ENCODE measurements around the gene SND1.

The SND1 gene

DNA sequence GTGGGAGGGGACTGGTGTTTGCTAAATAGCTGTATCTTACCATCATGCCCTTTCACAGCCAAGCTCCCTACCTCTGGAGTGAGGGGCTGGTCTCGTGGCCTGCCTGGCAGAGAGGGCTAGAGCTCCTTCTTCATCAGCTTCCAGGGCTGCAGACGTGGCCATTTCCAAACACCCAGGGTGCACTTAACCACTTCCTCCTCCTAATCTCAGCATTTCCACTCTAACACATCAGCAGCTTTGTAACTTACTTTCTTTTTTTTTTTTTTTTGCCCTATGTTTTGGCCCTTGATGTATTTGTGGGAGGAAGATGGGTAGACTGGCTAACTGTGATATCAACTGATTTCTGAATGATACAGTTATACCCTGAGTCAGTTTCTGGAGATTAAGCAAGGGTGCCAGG, 351.8 kb downstream of the SND1 start:
- H3K4me3 ChIP-seq (ENCODE audit: severe bottlenecking), result no peak overlapping the region

DNA sequence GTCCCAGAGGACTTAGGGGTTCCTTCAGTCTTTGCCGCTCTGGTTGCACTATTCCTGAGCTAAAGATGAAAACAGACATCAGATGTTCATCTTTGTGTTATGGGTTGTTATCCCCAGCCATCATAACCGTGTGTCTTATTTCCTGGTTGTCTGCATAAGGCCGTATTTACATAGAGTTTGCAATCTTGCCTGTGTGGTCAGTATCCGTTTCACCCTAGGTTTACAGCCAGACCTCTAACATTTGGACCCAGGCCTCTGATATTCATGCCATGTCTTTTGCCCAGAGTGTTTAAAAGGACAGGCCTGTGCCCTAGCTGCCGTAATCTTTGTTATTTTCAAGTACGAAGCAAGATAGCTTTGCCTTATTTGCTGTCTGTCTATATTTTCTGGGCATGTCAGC, 352.6 kb downstream of the SND1 start:
- H3K36me3 ChIP-seq (ENCODE audit: low read depth), result 0 out of 2 replicates have a peak, but pooled peaks cover 1% of the 10 kb centered on the region
- ATAC-seq (ENCODE audit: low read depth) (no peak), DNase-seq (ENCODE audit: low spot score) (no peak)
- no peaks in the 10 kb centered on the region for H3K27me3 ChIP-seq (ENCODE audit: insufficient read depth, poor library complexity, severe bottlenecking)
- TF ChIP-seq, protein P1, sequence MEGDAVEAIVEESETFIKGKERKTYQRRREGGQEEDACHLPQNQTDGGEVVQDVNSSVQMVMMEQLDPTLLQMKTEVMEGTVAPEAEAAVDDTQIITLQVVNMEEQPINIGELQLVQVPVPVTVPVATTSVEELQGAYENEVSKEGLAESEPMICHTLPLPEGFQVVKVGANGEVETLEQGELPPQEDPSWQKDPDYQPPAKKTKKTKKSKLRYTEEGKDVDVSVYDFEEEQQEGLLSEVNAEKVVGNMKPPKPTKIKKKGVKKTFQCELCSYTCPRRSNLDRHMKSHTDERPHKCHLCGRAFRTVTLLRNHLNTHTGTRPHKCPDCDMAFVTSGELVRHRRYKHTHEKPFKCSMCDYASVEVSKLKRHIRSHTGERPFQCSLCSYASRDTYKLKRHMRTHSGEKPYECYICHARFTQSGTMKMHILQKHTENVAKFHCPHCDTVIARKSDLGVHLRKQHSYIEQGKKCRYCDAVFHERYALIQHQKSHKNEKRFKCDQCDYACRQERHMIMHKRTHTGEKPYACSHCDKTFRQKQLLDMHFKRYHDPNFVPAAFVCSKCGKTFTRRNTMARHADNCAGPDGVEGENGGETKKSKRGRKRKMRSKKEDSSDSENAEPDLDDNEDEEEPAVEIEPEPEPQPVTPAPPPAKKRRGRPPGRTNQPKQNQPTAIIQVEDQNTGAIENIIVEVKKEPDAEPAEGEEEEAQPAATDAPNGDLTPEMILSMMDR (IDR thresholded peaks at IDR 0.05; ENCODE audit: poor library complexity, severe bottlenecking), result no peak
- no peaks in the 10 kb centered on the region for H3K9me3 ChIP-seq (ENCODE audit: severe bottlenecking)
- H3K4me1 ChIP-seq (ENCODE audit: insufficient read depth, poor library complexity, severe bottlenecking), result no peaks in the 10 kb centered on the region
- no peak overlapping the region for H3K27ac ChIP-seq (ENCODE audit: poor library complexity, severe bottlenecking)
- no peak overlapping the region for H3K4me3 ChIP-seq (ENCODE audit: severe bottlenecking)

More for the DNA sequence above, 351.8 kb downstream of the SND1 start:
- Histone ChIP-seq H3K4me1 (ENCODE audit: insufficient read depth, poor library complexity, severe bottlenecking) (no peaks in the 10 kb centered on the region), H3K36me3 (ENCODE audit: low read depth) (0 out of 2 replicates have a peak, but pooled peaks cover 3% of the 10 kb centered on the region), H3K27ac (ENCODE audit: poor library complexity, severe bottlenecking) (no peak overlapping the region), H3K27me3 (ENCODE audit: insufficient read depth, poor library complexity, severe bottlenecking) (no peaks in the 10 kb centered on the region), H3K9me3 (ENCODE audit: severe bottlenecking) (no peaks in the 10 kb centered on the region)
- DNase-seq (ENCODE audit: low spot score) (no peak), ATAC-seq (ENCODE audit: low read depth) (no peak)
- TF ChIP-seq, protein P1 (IDR thresholded peaks at IDR 0.05; ENCODE audit: poor library complexity, severe bottlenecking), result no peak

DNA sequence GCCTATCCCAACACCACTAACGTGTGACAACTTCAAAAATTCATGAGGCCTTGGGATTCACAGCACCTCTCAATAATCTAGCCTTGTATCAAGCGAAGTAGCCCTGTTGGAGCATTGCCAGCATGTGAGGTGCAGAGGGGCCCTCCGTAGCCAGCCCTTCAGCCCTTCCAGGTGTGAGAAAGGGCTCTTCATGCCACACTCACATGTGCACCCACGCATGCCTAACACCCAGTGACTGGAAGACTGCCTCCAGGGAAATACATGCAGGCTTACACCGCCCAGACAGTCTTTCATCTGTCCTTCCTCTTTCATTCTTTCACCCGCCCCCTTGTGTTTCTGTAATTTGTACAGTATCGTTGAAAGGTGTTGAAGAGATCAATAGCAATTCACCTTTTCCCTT, 353.1 kb downstream of the SND1 start:
- H3K4me1 ChIP-seq (ENCODE audit: insufficient read depth, poor library complexity, severe bottlenecking), result no peaks in the 10 kb centered on the region
- ATAC-seq (ENCODE audit: low read depth), result no peak

DNA sequence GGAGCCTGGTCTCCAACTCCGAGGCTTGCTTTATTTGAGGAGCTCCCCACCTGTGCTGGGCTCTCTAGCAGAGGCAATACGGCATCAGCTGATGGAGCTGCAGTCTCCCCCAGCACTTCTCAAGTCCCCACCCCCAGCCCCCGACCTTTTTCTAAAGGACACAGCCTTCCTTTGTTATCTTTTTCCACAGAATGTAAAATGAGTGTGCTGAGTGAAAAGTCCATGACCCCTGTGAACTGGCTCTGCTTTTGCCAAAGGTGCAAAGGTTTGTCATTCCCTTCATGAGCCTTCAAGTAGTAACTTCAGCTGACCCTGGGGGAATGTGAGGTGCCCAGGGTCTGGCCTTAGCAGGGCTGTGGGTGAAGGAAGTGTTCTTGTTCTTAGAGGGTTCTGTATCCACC, 353.8 kb downstream of the SND1 start:
- DNase-seq (ENCODE audit: low spot score), result no peak
- H3K27me3 ChIP-seq (ENCODE audit: insufficient read depth, poor library complexity, severe bottlenecking), result no peaks in the 10 kb centered on the region
- no peaks in the 10 kb centered on the region for H3K36me3 ChIP-seq (ENCODE audit: low read depth)
- no peak overlapping the region for H3K4me3 ChIP-seq (ENCODE audit: severe bottlenecking)
- no peaks in the 10 kb centered on the region for H3K4me1 ChIP-seq (ENCODE audit: insufficient read depth, poor library complexity, severe bottlenecking)
- no peak overlapping the region for H3K27ac ChIP-seq (ENCODE audit: poor library complexity, severe bottlenecking)
- TF ChIP-seq, protein P1 (IDR thresholded peaks at IDR 0.05; ENCODE audit: poor library complexity, severe bottlenecking), result no peak
- no peaks in the 10 kb centered on the region for H3K9me3 ChIP-seq (ENCODE audit: severe bottlenecking)
- ATAC-seq (ENCODE audit: low read depth), result no peak

More for the DNA sequence above, 353.1 kb downstream of the SND1 start:
- Histone ChIP-seq H3K4me3 (ENCODE audit: severe bottlenecking) (no peak overlapping the region), H3K27me3 (ENCODE audit: insufficient read depth, poor library complexity, severe bottlenecking) (no peaks in the 10 kb centered on the region), H3K27ac (ENCODE audit: poor library complexity, severe bottlenecking) (no peak overlapping the region), H3K36me3 (ENCODE audit: low read depth) (no peaks in the 10 kb centered on the region), H3K9me3 (ENCODE audit: severe bottlenecking) (no peaks in the 10 kb centered on the region)
- DNase-seq (ENCODE audit: low spot score), result no peak
- TF ChIP-seq, protein P1 (IDR thresholded peaks at IDR 0.05; ENCODE audit: poor library complexity, severe bottlenecking), result no peak

DNA sequence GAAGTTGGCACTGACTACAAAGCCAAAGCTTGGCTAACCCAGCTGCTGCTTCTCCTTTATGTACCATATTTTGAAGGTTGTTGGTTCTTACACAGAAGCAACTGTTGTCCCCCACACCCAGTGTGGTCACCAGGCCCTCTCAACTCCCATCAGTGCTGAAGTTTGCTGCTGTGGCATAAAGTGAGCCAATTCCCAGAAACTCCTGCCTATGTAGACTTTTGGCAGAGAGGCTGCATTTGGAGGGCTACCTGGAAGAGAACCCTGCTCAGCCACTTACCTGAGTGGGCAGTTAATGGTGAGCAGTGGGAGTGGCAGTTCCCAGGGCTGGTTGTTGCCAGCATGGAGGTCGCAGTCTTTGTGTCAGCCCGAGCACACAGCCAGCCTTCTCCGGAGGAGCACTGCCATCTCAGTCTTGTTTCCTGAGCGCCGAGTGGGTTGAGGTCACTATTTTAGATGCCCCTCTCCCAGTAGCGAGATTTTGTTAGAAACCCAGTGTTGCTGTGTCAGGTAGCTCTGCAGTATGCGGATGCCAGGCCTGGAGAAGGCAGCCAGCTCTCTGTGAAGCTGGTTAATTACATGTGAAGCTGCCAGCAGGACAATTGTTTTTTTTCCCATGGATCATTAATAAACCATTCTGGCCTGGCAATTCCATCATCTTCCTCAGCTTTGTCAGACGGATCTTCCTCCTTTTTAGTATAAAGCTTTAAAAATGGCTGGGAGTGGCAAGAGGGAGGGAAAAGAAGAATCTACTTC, 354.7 kb downstream of the SND1 start:
- Histone ChIP-seq H3K4me1 (ENCODE audit: insufficient read depth, poor library complexity, severe bottlenecking) (no peaks in the 10 kb centered on the region), H3K27me3 (ENCODE audit: insufficient read depth, poor library complexity, severe bottlenecking) (no peaks in the 10 kb centered on the region), H3K4me3 (ENCODE audit: severe bottlenecking) (no peak overlapping the region), H3K27ac (ENCODE audit: poor library complexity, severe bottlenecking) (no peak overlapping the region), H3K9me3 (ENCODE audit: severe bottlenecking) (no peaks in the 10 kb centered on the region), H3K36me3 (ENCODE audit: low read depth) (no peaks in the 10 kb centered on the region)
- TF ChIP-seq, protein P1 (IDR thresholded peaks at IDR 0.05; ENCODE audit: poor library complexity, severe bottlenecking), result no peak
- ATAC-seq (ENCODE audit: low read depth), result no peak
- DNase-seq (ENCODE audit: low spot score), result no peak
